ENCODE data around the gene KANSL1. TPM values are rescaled to one million over a fixed set of nuclear protein-coding genes. Genes with fewer than 3 reads are reported as not detected.
"Not testable (repeated sequence)": the region's sequence is repeated elsewhere in the genome, so short reads cannot be mapped to it uniquely, and the experiment has no call there.

The KANSL1 gene
- total RNA-seq, 1 donor from 2014 or later = 91.5 TPM

GRCh38 chr17:46020023-46020761 lies 173.0 kb downstream of the KANSL1 start:
- no peak overlapping the region for H3K4me3 Mint-ChIP-seq (ENCODE audit: low read depth)
- peaks cover 12% of the 10 kb centered on the region for H3K4me1 Mint-ChIP-seq (ENCODE audit: low read depth)
- no peaks in the 10 kb centered on the region for H3K9me3 Mint-ChIP-seq
- H3K27ac Mint-ChIP-seq = peak overlapping the region; percentile 63
- H3K36me3 Mint-ChIP-seq (ENCODE audit: low read depth) = peaks cover 15% of the 10 kb centered on the region
- peak; percentile 31 for DNase-seq (ENCODE audit: low spot score)
- H3K27me3 Mint-ChIP-seq (ENCODE audit: low read depth) = no peaks in the 10 kb centered on the region
- intact Hi-C loops (cut with micrococcal nuclease) = no loop called here

GRCh38 chr17:46019408-46019925 lies 173.8 kb downstream of the KANSL1 start:
- H3K4me1 Mint-ChIP-seq (ENCODE audit: low read depth) = peaks cover 12% of the 10 kb centered on the region
- H3K27me3 Mint-ChIP-seq (ENCODE audit: low read depth); intact Hi-C loops (cut with micrococcal nuclease); DNase-seq (ENCODE audit: low spot score); H3K9me3 Mint-ChIP-seq; H3K4me3 Mint-ChIP-seq (ENCODE audit: low read depth): not testable (repeated sequence)
- peak overlapping the region; percentile 17 for H3K27ac Mint-ChIP-seq
- peaks cover 15% of the 10 kb centered on the region for H3K36me3 Mint-ChIP-seq (ENCODE audit: low read depth)

- H3K36me3 Mint-ChIP-seq (ENCODE audit: low read depth) = no peaks in the 10 kb centered on the region
- no peak for DNase-seq (ENCODE audit: low spot score)
- intact Hi-C loops (cut with micrococcal nuclease) = no loop called here
- H3K27ac Mint-ChIP-seq = no peak overlapping the region
- H3K9me3 Mint-ChIP-seq = no peaks in the 10 kb centered on the region
- H3K4me1 Mint-ChIP-seq (ENCODE audit: low read depth) = no peaks in the 10 kb centered on the region
- no peaks in the 10 kb centered on the region for H3K27me3 Mint-ChIP-seq (ENCODE audit: low read depth)
- no peak overlapping the region for H3K4me3 Mint-ChIP-seq (ENCODE audit: low read depth)
Measured at GRCh38 chr17:46013502-46014165, 179.6 kb downstream of the KANSL1 start.

GRCh38 chr17:46013127-46013501 lies 180.1 kb downstream of the KANSL1 start:
- Mint-ChIP-seq H3K27ac (no peak overlapping the region), H3K9me3 (no peaks in the 10 kb centered on the region), H3K4me3 (ENCODE audit: low read depth) (no peak overlapping the region), H3K4me1 (ENCODE audit: low read depth) (no peaks in the 10 kb centered on the region), H3K36me3 (ENCODE audit: low read depth) (no peaks in the 10 kb centered on the region), H3K27me3 (ENCODE audit: low read depth) (no peaks in the 10 kb centered on the region)
- DNase-seq (ENCODE audit: low spot score) = no peak
- intact Hi-C loops (cut with micrococcal nuclease) = no loop called here

- no peak overlapping the region for H3K4me3 Mint-ChIP-seq (ENCODE audit: low read depth)
- no peak for DNase-seq (ENCODE audit: low spot score)
- no peaks in the 10 kb centered on the region for H3K27me3 Mint-ChIP-seq (ENCODE audit: low read depth)
- no peaks in the 10 kb centered on the region for H3K36me3 Mint-ChIP-seq (ENCODE audit: low read depth)
- H3K4me1 Mint-ChIP-seq (ENCODE audit: low read depth) = no peaks in the 10 kb centered on the region
- no peak overlapping the region for H3K27ac Mint-ChIP-seq
- no peaks in the 10 kb centered on the region for H3K9me3 Mint-ChIP-seq
- intact Hi-C loops (cut with micrococcal nuclease) = no loop called here
Measured at GRCh38 chr17:46012506-46013079, 180.6 kb downstream of the KANSL1 start.

GRCh38 chr17:46011711-46012505 lies 181.3 kb downstream of the KANSL1 start:
- DNase-seq (ENCODE audit: low spot score) = no peak
- H3K9me3 Mint-ChIP-seq = no peaks in the 10 kb centered on the region
- H3K27ac Mint-ChIP-seq = no peak overlapping the region
- no peaks in the 10 kb centered on the region for H3K27me3 Mint-ChIP-seq (ENCODE audit: low read depth)
- H3K4me3 Mint-ChIP-seq (ENCODE audit: low read depth) = no peak overlapping the region
- intact Hi-C loops (cut with micrococcal nuclease) = no loop called here
- no peaks in the 10 kb centered on the region for H3K4me1 Mint-ChIP-seq (ENCODE audit: low read depth)
- no peaks in the 10 kb centered on the region for H3K36me3 Mint-ChIP-seq (ENCODE audit: low read depth)

GRCh38 chr17:46010597-46011186 lies 182.5 kb downstream of the KANSL1 start:
- intact Hi-C loops (cut with micrococcal nuclease) = no loop called here
- no peak overlapping the region for H3K4me3 Mint-ChIP-seq (ENCODE audit: low read depth)
- H3K27ac Mint-ChIP-seq = no peak overlapping the region
- no peaks in the 10 kb centered on the region for H3K4me1 Mint-ChIP-seq (ENCODE audit: low read depth)
- no peak for DNase-seq (ENCODE audit: low spot score)
- no peaks in the 10 kb centered on the region for H3K36me3 Mint-ChIP-seq (ENCODE audit: low read depth)
- no peaks in the 10 kb centered on the region for H3K9me3 Mint-ChIP-seq
- peaks cover 2% of the 10 kb centered on the region for H3K27me3 Mint-ChIP-seq (ENCODE audit: low read depth)

- peaks cover 2% of the 10 kb centered on the region for H3K27me3 Mint-ChIP-seq (ENCODE audit: low read depth)
- no peaks in the 10 kb centered on the region for H3K9me3 Mint-ChIP-seq
- H3K4me1 Mint-ChIP-seq (ENCODE audit: low read depth) = no peaks in the 10 kb centered on the region
- no peak overlapping the region for H3K27ac Mint-ChIP-seq
- H3K36me3 Mint-ChIP-seq (ENCODE audit: low read depth) = no peaks in the 10 kb centered on the region
- no peak overlapping the region for H3K4me3 Mint-ChIP-seq (ENCODE audit: low read depth)
- no peak for DNase-seq (ENCODE audit: low spot score)
- intact Hi-C loops (cut with micrococcal nuclease) = no loop called here
Measured at GRCh38 chr17:46009681-46010596, 183.3 kb downstream of the KANSL1 start.

- H3K27ac Mint-ChIP-seq = no peak overlapping the region
- DNase-seq (ENCODE audit: low spot score) = no peak
- H3K4me3 Mint-ChIP-seq (ENCODE audit: low read depth) = no peak overlapping the region
- H3K9me3 Mint-ChIP-seq = no peaks in the 10 kb centered on the region
- intact Hi-C loops (cut with micrococcal nuclease) = no loop called here
- H3K4me1 Mint-ChIP-seq (ENCODE audit: low read depth) = no peaks in the 10 kb centered on the region
- peaks cover 2% of the 10 kb centered on the region for H3K27me3 Mint-ChIP-seq (ENCODE audit: low read depth)
- no peaks in the 10 kb centered on the region for H3K36me3 Mint-ChIP-seq (ENCODE audit: low read depth)
Measured at GRCh38 chr17:46008591-46008990, 184.6 kb downstream of the KANSL1 start.

GRCh38 chr17:46007461-46007965 lies 185.7 kb downstream of the KANSL1 start:
- no peaks in the 10 kb centered on the region for H3K4me1 Mint-ChIP-seq (ENCODE audit: low read depth)
- no peaks in the 10 kb centered on the region for H3K36me3 Mint-ChIP-seq (ENCODE audit: low read depth)
- no peak overlapping the region for H3K27ac Mint-ChIP-seq
- intact Hi-C loops (cut with micrococcal nuclease) = no loop called here
- H3K9me3 Mint-ChIP-seq = no peaks in the 10 kb centered on the region
- H3K4me3 Mint-ChIP-seq (ENCODE audit: low read depth) = no peak overlapping the region
- peaks cover 2% of the 10 kb centered on the region for H3K27me3 Mint-ChIP-seq (ENCODE audit: low read depth)
- DNase-seq (ENCODE audit: low spot score) = no peak

GRCh38 chr17:46006082-46006481 lies 187.1 kb downstream of the KANSL1 start:
- DNase-seq (ENCODE audit: low spot score); H3K4me3 Mint-ChIP-seq (ENCODE audit: low read depth); H3K4me1 Mint-ChIP-seq (ENCODE audit: low read depth); H3K27me3 Mint-ChIP-seq (ENCODE audit: low read depth); H3K36me3 Mint-ChIP-seq (ENCODE audit: low read depth); H3K9me3 Mint-ChIP-seq; intact Hi-C loops (cut with micrococcal nuclease); H3K27ac Mint-ChIP-seq: not testable (repeated sequence)
